Esophagus squamous epithelium (tissue), 5 donors: ENCODE data around the gene NKIRAS1. TPM values are rescaled to one million over a fixed set of nuclear protein-coding genes. Genes with fewer than 3 reads are reported as not detected.

Experiments
- DNase-seq: peaks from one replicate; lab custom pipeline; 2025; lab: John Stamatoyannopoulos, UW
- H3K27ac ChIP-seq, 4 donors: fragments of 200-600 bp; sonication (generic); one replicate each; pipeline ENCODE4 v1.5.1; 2016 to 2019; ENCODE audit warnings: mild to moderate bottlenecking in 1 of 4
- H3K27me3 ChIP-seq, 4 donors: fragments of 200-600 bp; sonication (generic); 1 replicate in 3 of 4; 2 replicates in 1 of 4; pipeline versions ENCODE4 v1.5.1 to v1.6.0; 2017 to 2021; ENCODE audit warnings: antibody characterized with exemption in 1 of 4
- H3K36me3 ChIP-seq, 3 donors: fragments of 200-600 bp; sonication (generic); one replicate each; pipeline ENCODE4 v1.5.1; 2016 to 2019
- H3K4me1 ChIP-seq, 3 donors: fragments of 200-600 bp; sonication (generic); one replicate each; pipeline ENCODE4 v1.5.1; 2017 to 2019
- H3K4me3 ChIP-seq, 4 donors: fragments of 200-600 bp; sonication (generic); 1 replicate in 3 of 4; 2 replicates in 1 of 4; pipeline ENCODE4 v1.5.1; 2016 to 2019; ENCODE audit warnings: mild to moderate bottlenecking in 2 of 4, moderate library complexity in 1 of 4
- H3K9me3 ChIP-seq, 3 donors: fragments of 200-600 bp; sonication (generic); one replicate each; pipeline ENCODE4 v1.5.1; 2016 to 2019
- CTCF ChIP-seq, 6 experiments: fragments of 450-650 bp in 4 of 6; fragments of 200-600 bp in 2 of 6; sonication (generic) in 2 of 6; IDR thresholded peaks; one replicate each; pipeline ENCODE4 v1.5.1; 2016 to 2019; ENCODE audit warnings: antibody characterized with exemption in 6 of 6, mild to moderate bottlenecking in 4 of 6, moderate library complexity in 4 of 6
- POLR2A ChIP-seq, 4 donors: fragments of 450-650 bp; IDR thresholded peaks; one replicate each; pipeline ENCODE4 v1.6.1; 2017; ENCODE audit warnings: antibody characterized with exemption in 4 of 4, mild to moderate bottlenecking in 4 of 4, moderate library complexity in 3 of 4
- WGBS, 2 donors: methylation state at CpG; one replicate each; pipeline ENCODE4 v1.1.5; 2018; 5-methylcytosine and 5-hydroxymethylcytosine counted together
- intact Hi-C: fragments of 100-400 bp; cut with DNase I; formaldehyde crosslinking; loops from one replicate; pipeline ENCODE4 v1.15.0; 2022
- total RNA-seq, 4 donors: library from RNA; depleted of rRNA; stranded (reverse); fragments of >200 nt; gene quantifications; one replicate each; pipeline ENCODE4 v1.1.0, GENCODE V29; 2016
- donor health status: DM: yes; HTN: yes; CAD: no.

The NKIRAS1 gene
- total RNA-seq, 4 donors from 2014 or later, result 5.9 to 11.1 (median 8.4) TPM

GRCh38 chr3:23961066-23961465 lies 44.3 kb upstream of the NKIRAS1 start:
- H3K27ac ChIP-seq, result no peak overlapping the region

GRCh38 chr3:23960649-23961048 lies 43.9 kb upstream of the NKIRAS1 start:
- intact Hi-C loops, result no loop called here
- H3K4me3 ChIP-seq, result no peak overlapping the region
- TF ChIP-seq POLR2A (IDR thresholded peaks at IDR 0.05) (no peak), CTCF (IDR thresholded peaks at IDR 0.05) (no peak)
- peaks cover 0 to 49% (median 16%) of the 10 kb centered on the region in 3 donors for H3K4me1 ChIP-seq
- H3K27ac ChIP-seq, result no peak overlapping the region
- no peaks in the 10 kb centered on the region for H3K27me3 ChIP-seq
- 29 to 48% methylated on average over 1 of the region's 1 CpG for WGBS, 2 donors
- no peak for DNase-seq
- no peaks in the 10 kb centered on the region for H3K9me3 ChIP-seq
- peaks cover 0 to 83% (median 0%) of the 10 kb centered on the region in 3 donors for H3K36me3 ChIP-seq

More at GRCh38 chr3:23961066-23961465, 44.3 kb upstream of the NKIRAS1 start:
- no peaks in the 10 kb centered on the region for H3K27me3 ChIP-seq
- H3K9me3 ChIP-seq, result no peaks in the 10 kb centered on the region
- whole genome bisulfite sequencing, 2 donors, result 100% methylated on average over 1 of the region's 1 CpG
- peaks cover 0 to 53% (median 16%) of the 10 kb centered on the region in 3 donors for H3K4me1 ChIP-seq
- intact Hi-C loops, result no loop called here
- no peak for TF ChIP-seq POLR2A (IDR thresholded peaks at IDR 0.05)
- TF ChIP-seq CTCF (IDR thresholded peaks at IDR 0.05), result no peak
- DNase-seq, result no peak
- H3K36me3 ChIP-seq, result peaks cover 0 to 83% (median 0%) of the 10 kb centered on the region in 3 donors
- H3K4me3 ChIP-seq, result no peak overlapping the region

GRCh38 chr3:23959135-23959900 lies 42.5 kb upstream of the NKIRAS1 start:
- H3K4me1 ChIP-seq, result peaks cover 0 to 42% (median 16%) of the 10 kb centered on the region in 3 donors
- 50 to 51% methylated on average over 6 to 7 of the region's 7 CpGs for WGBS, 2 donors
- TF ChIP-seq CTCF (IDR thresholded peaks at IDR 0.05) (no peak), POLR2A (IDR thresholded peaks at IDR 0.05) (no peak)
- H3K27ac ChIP-seq, result peak overlapping the region in 3 of 4 donors; percentile 30 to 49 (median 38)
- no peak overlapping the region for H3K4me3 ChIP-seq
- intact Hi-C loops, result no loop called here
- no peak for DNase-seq
- no peaks in the 10 kb centered on the region for H3K9me3 ChIP-seq
- H3K27me3 ChIP-seq, result no peaks in the 10 kb centered on the region
- H3K36me3 ChIP-seq, result peaks cover 0 to 80% (median 0%) of the 10 kb centered on the region in 3 donors

GRCh38 chr3:23956701-23957100 lies 39.9 kb upstream of the NKIRAS1 start:
- Histone ChIP-seq H3K4me1 (peaks cover 0 to 53% (median 4%) of the 10 kb centered on the region in 3 donors), H3K9me3 (no peaks in the 10 kb centered on the region), H3K4me3 (no peak overlapping the region), H3K36me3 (peaks cover 0 to 55% (median 0%) of the 10 kb centered on the region in 3 donors), H3K27ac (no peak overlapping the region), H3K27me3 (no peaks in the 10 kb centered on the region)
- intact Hi-C loops, result no loop called here
- no peak for DNase-seq
- WGBS, 2 donors, result 70 to 90% methylated on average over 3 of the region's 3 CpGs
- TF ChIP-seq POLR2A (IDR thresholded peaks at IDR 0.05) (no peak), CTCF (IDR thresholded peaks at IDR 0.05) (no peak)

- DNase-seq, result no peak
- Histone ChIP-seq H3K9me3 (no peaks in the 10 kb centered on the region), H3K27ac (no peak overlapping the region), H3K36me3 (peaks cover 0 to 32% (median 0%) of the 10 kb centered on the region in 3 donors), H3K4me1 (peaks cover 9 to 65% (median 24%) of the 10 kb centered on the region in 3 donors), H3K27me3 (no peaks in the 10 kb centered on the region), H3K4me3 (no peak overlapping the region)
- intact Hi-C loops, result no loop called here
- TF ChIP-seq CTCF (IDR thresholded peaks at IDR 0.05), result no peak
- no peak for TF ChIP-seq POLR2A (IDR thresholded peaks at IDR 0.05)
- 88 to 97% methylated on average over 5 of the region's 5 CpGs for WGBS, 2 donors
These were observed 37.4 kb upstream of the NKIRAS1 start for GRCh38 chr3:23954144-23954543.
